ENCODE measurements around the gene RALB. TPM values are rescaled to one million over a fixed set of nuclear protein-coding genes. Genes with fewer than 3 reads are reported as not detected.

RALB gene
- total RNA-seq, 2 donors from 2014 or later = 37.1 to 45.8 TPM

- no peaks in the 10 kb centered on the region for H3K27me3 Mint-ChIP-seq (ENCODE audit: insufficient read depth)
- Histone ChIP-seq H3K27ac (ENCODE audit: low read depth, low read length) (no peak overlapping the region), H3K9ac (ENCODE audit: extremely low read depth, low read length, poor library complexity, severe bottlenecking) (no peak overlapping the region), H3K9me3 (ENCODE audit: control insufficient read depth, low read length) (peaks cover 15% of the 10 kb centered on the region), H3K4me1 (ENCODE audit: control insufficient read depth, insufficient read depth, low read length) (no peaks in the 10 kb centered on the region), H3K27me3 (ENCODE audit: control insufficient read depth, insufficient read depth, low read length, poor library complexity, severe bottlenecking) (no peaks in the 10 kb centered on the region), H3K4me3 (ENCODE audit: low read length) (no peak overlapping the region), H3K36me3 (ENCODE audit: control insufficient read depth, insufficient read depth, low read length) (no peaks in the 10 kb centered on the region)
- peaks cover 16% of the 10 kb centered on the region for H3K36me3 Mint-ChIP-seq (ENCODE audit: low read depth)
- no peak for TF ChIP-seq CTCF (conservative IDR thresholded peaks at IDR 0.05)
- no peak overlapping the region for H3K4me3 Mint-ChIP-seq
- H3K9me3 Mint-ChIP-seq = peaks cover 11% of the 10 kb centered on the region
- WGBS, 2 experiments (ENCODE audit: insufficient coverage in 1 of 2, insufficient read length in 1 of 2) = 93% methylated on average over 1 of the region's 1 CpG; no CpG with 5 or more reads in 1 of the 2 experiments
- H3K4me1 Mint-ChIP-seq = no peaks in the 10 kb centered on the region
- H3K27ac Mint-ChIP-seq = no peak overlapping the region
- no peak for DNase-seq
These were observed 17.2 kb downstream of the RALB start for GRCh38 chr2:120269816-120270215.

DNA sequence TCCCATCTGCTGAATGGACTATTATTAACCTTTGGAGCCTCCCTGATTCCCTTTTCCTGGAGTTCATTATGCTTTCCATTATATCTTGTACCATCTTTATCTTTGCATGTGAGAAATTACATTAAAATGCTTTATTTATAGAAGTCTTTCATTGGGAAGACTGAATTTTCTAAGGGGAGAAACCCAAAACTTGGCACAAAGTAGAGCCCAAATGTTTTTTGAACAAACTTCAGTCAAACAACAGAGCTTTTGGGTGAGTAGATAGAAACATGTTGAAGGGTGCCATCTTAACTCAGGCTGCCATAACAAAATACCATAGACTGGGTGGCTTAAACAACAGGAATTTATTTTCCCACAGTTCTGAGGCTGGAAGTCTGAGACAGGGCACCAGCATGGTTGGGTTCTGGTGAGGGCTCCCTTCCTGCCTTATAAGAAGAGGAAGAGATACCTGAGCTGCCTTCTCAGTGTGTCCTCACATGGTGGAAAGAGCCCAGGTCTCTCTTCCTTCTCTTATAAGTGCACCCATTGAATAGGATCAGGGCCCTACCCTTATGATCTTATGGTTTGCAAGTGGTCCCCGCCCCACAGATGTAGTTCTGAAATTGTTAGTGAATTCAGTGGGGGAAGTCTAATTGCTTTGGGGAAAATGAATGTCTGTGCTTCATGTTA is 19.2 kb downstream of the RALB start:
- Histone ChIP-seq H3K9ac (ENCODE audit: extremely low read depth, low read length, poor library complexity, severe bottlenecking) (no peak overlapping the region), H3K36me3 (ENCODE audit: control insufficient read depth, insufficient read depth, low read length) (no peaks in the 10 kb centered on the region), H3K4me1 (ENCODE audit: control insufficient read depth, insufficient read depth, low read length) (no peaks in the 10 kb centered on the region), H3K27me3 (ENCODE audit: control insufficient read depth, insufficient read depth, low read length, poor library complexity, severe bottlenecking) (no peaks in the 10 kb centered on the region), H3K4me3 (ENCODE audit: low read length) (no peak overlapping the region), H3K9me3 (ENCODE audit: control insufficient read depth, low read length) (peaks cover 28% of the 10 kb centered on the region), H3K27ac (ENCODE audit: low read depth, low read length) (no peak overlapping the region)
- peaks cover 25% of the 10 kb centered on the region for H3K9me3 Mint-ChIP-seq
- no peak for DNase-seq
- H3K27ac Mint-ChIP-seq = no peak overlapping the region
- no peaks in the 10 kb centered on the region for H3K4me1 Mint-ChIP-seq
- TF ChIP-seq CTCF (conservative IDR thresholded peaks at IDR 0.05) = no peak
- H3K4me3 Mint-ChIP-seq = no peak overlapping the region
- WGBS, 2 experiments (ENCODE audit: insufficient coverage in 1 of 2, insufficient read length in 1 of 2) = 90% methylated on average over 1 of the region's 1 CpG
- H3K36me3 Mint-ChIP-seq (ENCODE audit: low read depth) = peaks cover 22% of the 10 kb centered on the region
- H3K27me3 Mint-ChIP-seq (ENCODE audit: insufficient read depth) = no peaks in the 10 kb centered on the region

GRCh38 chr2:120272763-120273481 is 20.3 kb downstream of the RALB start:
- peaks cover 25% of the 10 kb centered on the region for H3K9me3 Mint-ChIP-seq
- no peak for TF ChIP-seq CTCF (conservative IDR thresholded peaks at IDR 0.05)
- Histone ChIP-seq H3K27me3 (ENCODE audit: control insufficient read depth, insufficient read depth, low read length, poor library complexity, severe bottlenecking) (no peaks in the 10 kb centered on the region), H3K9ac (ENCODE audit: extremely low read depth, low read length, poor library complexity, severe bottlenecking) (no peak overlapping the region), H3K9me3 (ENCODE audit: control insufficient read depth, low read length) (peaks cover 33% of the 10 kb centered on the region), H3K4me3 (ENCODE audit: low read length) (no peak overlapping the region), H3K27ac (ENCODE audit: low read depth, low read length) (no peak overlapping the region), H3K36me3 (ENCODE audit: control insufficient read depth, insufficient read depth, low read length) (no peaks in the 10 kb centered on the region), H3K4me1 (ENCODE audit: control insufficient read depth, insufficient read depth, low read length) (no peaks in the 10 kb centered on the region)
- no peak overlapping the region for H3K4me3 Mint-ChIP-seq
- DNase-seq = no peak
- H3K27me3 Mint-ChIP-seq (ENCODE audit: insufficient read depth) = no peaks in the 10 kb centered on the region
- 99 to 100% methylated on average over 3 to 4 of the region's 4 CpGs for WGBS, 2 experiments (ENCODE audit: insufficient coverage in 1 of 2, insufficient read length in 1 of 2)
- H3K4me1 Mint-ChIP-seq = no peaks in the 10 kb centered on the region
- H3K27ac Mint-ChIP-seq = no peak overlapping the region
- peaks cover 22% of the 10 kb centered on the region for H3K36me3 Mint-ChIP-seq (ENCODE audit: low read depth)
